ENCODE data around the gene ATF6B. TPM values are rescaled to one million over a fixed set of nuclear protein-coding genes. Genes with fewer than 3 reads are reported as not detected.

Gene ATF6B
- total and polyA plus RNA-seq, 2 of the 13 experiments (the other 11 are each of a cell fraction or from before 2014, with no cell fraction given): 18.1 to 44.0 TPM

- TF ChIP-seq ZBTB40 (IDR thresholded peaks at IDR 0.05) (no peak), ZBTB40 (CRISPR knock-in tag; IDR thresholded peaks at IDR 0.05) (no peak), PHF8 (CRISPR knock-in tag; IDR thresholded peaks at IDR 0.05) (peak; percentile 4; the same call in 1 of the 2 replicates), ZNF567 (CRISPR knock-in tag; IDR thresholded peaks at IDR 0.05; ENCODE audit: borderline replicate concordance) (no peak), IKZF4 (CRISPR knock-in tag; IDR thresholded peaks at IDR 0.05; ENCODE audit: borderline replicate concordance, low read depth, not compliant biosample characterization) (no peak), ATF1 (CRISPR knock-in tag; IDR thresholded peaks at IDR 0.05) (no peak), CENPBD1 (CRISPR knock-in tag; IDR thresholded peaks at IDR 0.05; ENCODE audit: borderline replicate concordance, low read depth) (no peak), ZNF670 (CRISPR knock-in tag; IDR thresholded peaks at IDR 0.05; ENCODE audit: borderline replicate concordance) (no peak), MZF1 (CRISPR knock-in tag; IDR thresholded peaks at IDR 0.05; ENCODE audit: borderline replicate concordance) (no peak), ZNF407 (CRISPR knock-in tag; IDR thresholded peaks at IDR 0.05; ENCODE audit: not compliant biosample characterization) (no peak), ZFP90 (CRISPR knock-in tag; IDR thresholded peaks at IDR 0.05; ENCODE audit: borderline replicate concordance) (0 out of 2 replicates have a peak, but pooled peaks have one; percentile 1), ZNF644 (CRISPR knock-in tag; IDR thresholded peaks at IDR 0.05; ENCODE audit: low read depth) (no peak)
These were observed 1.2 kb downstream of the ATF6B start (continued) for GRCh38 chr6:32126880-32127279.

Measured in HepG2 (cell line).